GM19452 (cell line): Measurements from ENCODE around the gene AP5Z1.

Experiments used
- ATAC-seq: cut with Tn5 transposase; IDR thresholded peaks from one replicate; pipeline ENCODE4 v1.9.1; 2021; ENCODE audit not compliant: unreplicated experiment

The AP5Z1 gene

GRCh38 chr7:4766666-4767519 is 8.5 kb upstream of the AP5Z1 start:
- no peak for ATAC-seq

- no peak for ATAC-seq
Measured at GRCh38 chr7:4768597-4769569, 6.5 kb upstream of the AP5Z1 start.

GRCh38 chr7:4769761-4770160 is 5.7 kb upstream of the AP5Z1 start:
- ATAC-seq, result no peak

- no peak for ATAC-seq
Measured at GRCh38 chr7:4770886-4771285, 4.5 kb upstream of the AP5Z1 start.

- ATAC-seq, result no peak
Measured at GRCh38 chr7:4771737-4772136, 3.7 kb upstream of the AP5Z1 start.

- no peak for ATAC-seq
Measured at GRCh38 chr7:4772306-4772705, 3.1 kb upstream of the AP5Z1 start.

GRCh38 chr7:4774007-4774406 is 1.4 kb upstream of the AP5Z1 start:
- no peak for ATAC-seq

GRCh38 chr7:4774658-4775249 is 669 bp upstream of the AP5Z1 start:
- ATAC-seq, result peak; percentile 25

GRCh38 chr7:4775848-4776623 is 613 bp downstream of the AP5Z1 start:
- ATAC-seq, result peak; percentile 28

- no peak for ATAC-seq
Measured at GRCh38 chr7:4779118-4779517, 3.7 kb downstream of the AP5Z1 start.

GRCh38 chr7:4781366-4782069 is 6.1 kb downstream of the AP5Z1 start:
- no peak for ATAC-seq

GRCh38 chr7:4782333-4783291 is 7.2 kb downstream of the AP5Z1 start:
- ATAC-seq, result no peak

GRCh38 chr7:4783292-4783652 is 7.8 kb downstream of the AP5Z1 start:
- ATAC-seq, result no peak

- ATAC-seq, result no peak
Measured at GRCh38 chr7:4783762-4784351, 8.4 kb downstream of the AP5Z1 start.

GRCh38 chr7:4784799-4785198 is 9.4 kb downstream of the AP5Z1 start:
- no peak for ATAC-seq

GRCh38 chr7:4785371-4785770 is 9.9 kb downstream of the AP5Z1 start:
- no peak for ATAC-seq

GRCh38 chr7:4786015-4786414 is 10.6 kb downstream of the AP5Z1 start:
- ATAC-seq, result no peak

- ATAC-seq, result no peak
Measured at GRCh38 chr7:4787541-4787940, 12.1 kb downstream of the AP5Z1 start.
